ENCODE results near the gene TSPAN18. TPM values are rescaled to one million over a fixed set of nuclear protein-coding genes. Genes with fewer than 3 reads are reported as not detected.

The TSPAN18 gene
- total RNA-seq, 1 donor from 2014 or later = 5.2 TPM

DNA sequence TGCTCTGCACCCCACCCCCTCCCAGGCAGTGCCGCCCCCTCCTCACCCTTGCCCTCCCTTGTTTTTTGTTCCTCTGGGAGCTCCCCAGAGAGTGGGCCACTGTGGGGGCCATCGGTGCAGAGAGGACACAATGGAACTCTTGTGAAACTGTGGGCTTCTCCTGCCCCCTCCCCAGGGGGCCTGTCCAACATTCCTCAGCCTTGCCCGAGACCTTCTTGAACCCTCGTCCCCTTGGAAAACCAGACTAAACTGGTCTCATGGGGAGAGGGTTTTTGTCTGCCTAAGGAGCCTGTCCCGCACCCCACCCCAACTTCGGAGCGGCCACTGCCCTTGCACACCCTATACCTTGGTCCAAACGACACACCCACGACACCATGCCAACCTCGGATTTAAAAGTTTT, 72.2 kb downstream of the TSPAN18 start:
- TF ChIP-seq, protein P1, sequence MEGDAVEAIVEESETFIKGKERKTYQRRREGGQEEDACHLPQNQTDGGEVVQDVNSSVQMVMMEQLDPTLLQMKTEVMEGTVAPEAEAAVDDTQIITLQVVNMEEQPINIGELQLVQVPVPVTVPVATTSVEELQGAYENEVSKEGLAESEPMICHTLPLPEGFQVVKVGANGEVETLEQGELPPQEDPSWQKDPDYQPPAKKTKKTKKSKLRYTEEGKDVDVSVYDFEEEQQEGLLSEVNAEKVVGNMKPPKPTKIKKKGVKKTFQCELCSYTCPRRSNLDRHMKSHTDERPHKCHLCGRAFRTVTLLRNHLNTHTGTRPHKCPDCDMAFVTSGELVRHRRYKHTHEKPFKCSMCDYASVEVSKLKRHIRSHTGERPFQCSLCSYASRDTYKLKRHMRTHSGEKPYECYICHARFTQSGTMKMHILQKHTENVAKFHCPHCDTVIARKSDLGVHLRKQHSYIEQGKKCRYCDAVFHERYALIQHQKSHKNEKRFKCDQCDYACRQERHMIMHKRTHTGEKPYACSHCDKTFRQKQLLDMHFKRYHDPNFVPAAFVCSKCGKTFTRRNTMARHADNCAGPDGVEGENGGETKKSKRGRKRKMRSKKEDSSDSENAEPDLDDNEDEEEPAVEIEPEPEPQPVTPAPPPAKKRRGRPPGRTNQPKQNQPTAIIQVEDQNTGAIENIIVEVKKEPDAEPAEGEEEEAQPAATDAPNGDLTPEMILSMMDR (IDR thresholded peaks at IDR 0.05; ENCODE audit: insufficient read depth, low read length, poor library complexity, severe bottlenecking) = no peak
- Histone ChIP-seq H3K36me3 (ENCODE audit: control insufficient read depth, insufficient read depth, low read length) (no peaks in the 10 kb centered on the region), H3K4me3 (ENCODE audit: low read depth, low read length) (no peak overlapping the region), H3K27me3 (ENCODE audit: control insufficient read depth, insufficient read depth, low read length) (peaks cover 32% of the 10 kb centered on the region)
- DNase-seq (ENCODE audit: low read depth) = no peak

DNA sequence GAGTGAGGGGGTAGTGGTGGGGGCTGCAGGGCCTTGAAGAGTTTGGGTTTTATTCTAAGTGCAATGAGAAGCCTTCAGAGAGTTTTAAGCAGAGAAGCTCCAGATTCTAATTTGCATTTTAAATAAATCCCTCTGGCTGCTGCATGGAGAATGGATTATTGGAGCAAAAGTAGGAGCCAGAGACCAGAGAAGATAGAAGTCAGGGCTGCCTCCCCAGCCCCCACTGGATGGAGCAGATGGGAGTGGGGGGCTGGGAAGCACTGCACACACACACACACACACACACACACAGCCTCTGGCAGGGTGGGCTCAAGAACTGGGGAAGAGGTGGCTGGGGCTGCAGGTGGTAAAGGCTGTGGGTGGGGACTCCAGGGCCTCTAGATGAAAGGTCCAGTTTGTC, 75.6 kb downstream of the TSPAN18 start:
- TF ChIP-seq, protein P1 (IDR thresholded peaks at IDR 0.05; ENCODE audit: insufficient read depth, low read length, poor library complexity, severe bottlenecking) = no peak
- Histone ChIP-seq H3K36me3 (ENCODE audit: control insufficient read depth, insufficient read depth, low read length) (no peaks in the 10 kb centered on the region), H3K27me3 (ENCODE audit: control insufficient read depth, insufficient read depth, low read length) (peaks cover 37% of the 10 kb centered on the region), H3K4me3 (ENCODE audit: low read depth, low read length) (no peak overlapping the region)
- no peak for DNase-seq (ENCODE audit: low read depth)

DNA sequence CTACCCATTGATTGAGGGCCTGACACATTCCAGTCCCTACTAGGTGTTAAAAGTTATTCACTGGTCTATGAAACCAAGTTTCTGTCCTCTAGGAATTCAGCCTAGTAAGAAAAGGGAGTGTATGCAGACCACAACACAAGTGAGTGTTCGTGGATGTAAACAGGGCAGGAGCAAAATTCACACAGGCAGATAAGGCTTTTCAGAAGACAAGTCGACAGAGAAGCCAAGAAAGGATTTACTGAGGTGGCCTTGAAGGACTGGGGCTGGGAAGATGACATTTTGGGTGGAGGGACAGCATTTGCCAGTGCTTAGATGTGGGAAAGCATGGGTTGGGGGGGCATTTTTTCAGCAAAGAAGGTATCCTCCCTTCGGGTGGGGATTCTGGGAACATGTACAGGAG, 76.2 kb downstream of the TSPAN18 start:
- Histone ChIP-seq H3K36me3 (ENCODE audit: control insufficient read depth, insufficient read depth, low read length) (no peaks in the 10 kb centered on the region), H3K27me3 (ENCODE audit: control insufficient read depth, insufficient read depth, low read length) (peaks cover 34% of the 10 kb centered on the region), H3K4me3 (ENCODE audit: low read depth, low read length) (no peak overlapping the region)
- no peak for DNase-seq (ENCODE audit: low read depth)
- TF ChIP-seq, protein P1 (IDR thresholded peaks at IDR 0.05; ENCODE audit: insufficient read depth, low read length, poor library complexity, severe bottlenecking) = no peak

DNA sequence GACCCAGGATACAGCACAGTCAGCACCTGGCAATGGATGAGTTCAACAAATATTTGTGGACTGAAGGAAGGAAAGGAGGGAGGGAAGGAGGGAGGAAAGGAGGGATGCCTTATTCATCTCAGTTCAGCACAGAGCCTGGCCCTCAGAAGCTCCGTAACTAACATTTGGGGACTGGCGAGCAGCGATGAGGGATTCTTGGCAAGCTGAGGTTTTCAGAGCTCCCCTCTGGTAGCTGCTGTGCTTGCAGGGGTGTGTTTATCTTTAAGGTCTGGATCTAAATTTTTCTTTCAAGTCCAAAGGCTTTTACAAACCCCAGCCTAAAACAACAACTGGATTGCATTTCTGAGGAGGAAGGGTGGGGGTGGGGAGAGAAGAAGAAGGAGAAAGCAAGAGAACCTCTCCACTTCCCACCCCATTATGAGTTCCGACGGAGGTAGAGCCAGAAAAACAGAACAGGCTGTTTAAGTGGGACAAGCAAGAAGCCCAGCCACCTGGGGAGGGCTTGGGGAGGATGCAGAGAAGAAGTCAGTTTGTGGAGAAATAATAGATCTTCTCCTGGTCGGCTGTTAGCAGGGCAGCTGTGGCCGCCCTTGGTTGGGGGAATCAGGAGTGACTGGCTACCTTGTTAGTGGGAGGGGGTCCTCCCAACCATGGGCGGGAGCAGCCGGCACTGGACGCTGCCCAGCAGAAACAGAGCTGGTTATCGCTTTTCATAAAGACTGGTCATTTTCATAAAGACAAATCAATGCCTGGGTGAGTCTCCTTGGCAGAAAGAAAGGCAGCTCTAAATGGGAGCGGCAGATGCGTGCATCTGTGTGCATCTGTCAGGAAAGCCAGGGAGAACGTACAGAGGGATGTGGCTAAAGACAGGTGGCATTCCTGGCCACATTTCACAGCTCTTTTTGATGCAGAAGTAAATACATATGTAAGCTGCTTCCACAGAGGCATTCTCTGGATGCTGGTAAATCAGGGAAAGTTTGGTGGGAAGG, 78.0 kb downstream of the TSPAN18 start:
- DNase-seq (ENCODE audit: low read depth) = no peak
- TF ChIP-seq, protein P1 (IDR thresholded peaks at IDR 0.05; ENCODE audit: insufficient read depth, low read length, poor library complexity, severe bottlenecking) = no peak
- no peak overlapping the region for H3K4me3 ChIP-seq (ENCODE audit: low read depth, low read length)
- no peaks in the 10 kb centered on the region for H3K36me3 ChIP-seq (ENCODE audit: control insufficient read depth, insufficient read depth, low read length)
- H3K27me3 ChIP-seq (ENCODE audit: control insufficient read depth, insufficient read depth, low read length) = peaks cover 37% of the 10 kb centered on the region

DNA sequence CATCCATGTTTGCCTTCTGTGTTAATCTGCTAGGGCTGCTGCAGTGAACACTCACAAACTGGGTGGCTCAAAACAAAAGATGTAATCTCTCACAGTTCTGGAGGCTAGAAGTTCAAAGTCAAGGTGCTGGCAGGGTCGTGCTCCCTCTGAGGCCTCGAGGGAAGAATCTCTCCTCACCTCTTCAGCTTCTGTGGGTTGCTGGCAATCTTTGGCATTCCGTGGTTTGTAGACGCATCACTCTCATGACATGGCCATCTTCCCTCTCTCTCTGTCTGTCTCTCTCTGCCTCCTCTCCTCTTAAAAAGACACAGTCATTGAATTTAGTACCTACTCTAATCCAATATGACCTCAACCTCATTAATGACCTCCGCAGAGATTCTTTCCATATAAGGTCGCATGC, 78.8 kb downstream of the TSPAN18 start:
- TF ChIP-seq, protein P1 (IDR thresholded peaks at IDR 0.05; ENCODE audit: insufficient read depth, low read length, poor library complexity, severe bottlenecking) = no peak
- Histone ChIP-seq H3K27me3 (ENCODE audit: control insufficient read depth, insufficient read depth, low read length) (peaks cover 35% of the 10 kb centered on the region), H3K36me3 (ENCODE audit: control insufficient read depth, insufficient read depth, low read length) (no peaks in the 10 kb centered on the region), H3K4me3 (ENCODE audit: low read depth, low read length) (no peak overlapping the region)
- no peak for DNase-seq (ENCODE audit: low read depth)

Data from kidney epithelial cell (primary cell).